Left ventricle myocardium inferior (tissue), 1 donor: ENCODE data around the gene GRPEL1. TPM values are rescaled to one million over a fixed set of nuclear protein-coding genes. Genes with fewer than 3 reads are reported as not detected.

Experiments
- DNase-seq: peaks from one replicate; pipeline ENCODE4 v3.0.0-alpha.2; 2020
- H3K27ac ChIP-seq: fragments of 200-600 bp; replicated peaks from 2 replicates; pipeline ENCODE4 v1.8.0; 2021
- H3K27me3 ChIP-seq: fragments of 200-600 bp; 2 replicates; pipeline ENCODE4 v1.8.0; 2021; ENCODE audit warnings: low read depth
- H3K36me3 ChIP-seq: fragments of 200-600 bp; 2 replicates; pipeline ENCODE4 v1.8.0; 2021
- H3K4me1 ChIP-seq: fragments of 200-600 bp; 2 replicates; pipeline ENCODE4 v1.8.0; 2021
- H3K4me3 ChIP-seq: fragments of 200-600 bp; 2 replicates; pipeline ENCODE4 v1.8.0; 2021; ENCODE audit warnings: mild to moderate bottlenecking, moderate library complexity
- H3K9me3 ChIP-seq: fragments of 200-600 bp; replicated peaks from 2 replicates; pipeline ENCODE4 v1.8.0; 2021
- intact Hi-C: fragments of 100-400 bp; cut with micrococcal nuclease; formaldehyde crosslinking; loops from one replicate; pipeline ENCODE4 v1.11.0; 2022
- total RNA-seq: library from RNA; stranded (reverse); fragmentation: NEBNext Ultra II Directional; extraction: Animal tissue kit (Norgen Biotek cat#: 25700); gene quantifications from one replicate; pipeline ENCODE4 v1.2.1, GENCODE V29; 2021
- TF ChIP-seq, protein P1 (sequence below): fragments of 200-600 bp; IDR thresholded peaks from 2 replicates; pipeline ENCODE4 v1.8.0; 2021; ENCODE audit warnings: antibody characterized with exemption, mild to moderate bottlenecking, borderline replicate concordance
- donor health status: DM: no; HTN: yes; CAD: no; lungs with severe emphysema.

The GRPEL1 gene
- total RNA-seq, 1 donor from 2014 or later = 58.2 TPM

DNA sequence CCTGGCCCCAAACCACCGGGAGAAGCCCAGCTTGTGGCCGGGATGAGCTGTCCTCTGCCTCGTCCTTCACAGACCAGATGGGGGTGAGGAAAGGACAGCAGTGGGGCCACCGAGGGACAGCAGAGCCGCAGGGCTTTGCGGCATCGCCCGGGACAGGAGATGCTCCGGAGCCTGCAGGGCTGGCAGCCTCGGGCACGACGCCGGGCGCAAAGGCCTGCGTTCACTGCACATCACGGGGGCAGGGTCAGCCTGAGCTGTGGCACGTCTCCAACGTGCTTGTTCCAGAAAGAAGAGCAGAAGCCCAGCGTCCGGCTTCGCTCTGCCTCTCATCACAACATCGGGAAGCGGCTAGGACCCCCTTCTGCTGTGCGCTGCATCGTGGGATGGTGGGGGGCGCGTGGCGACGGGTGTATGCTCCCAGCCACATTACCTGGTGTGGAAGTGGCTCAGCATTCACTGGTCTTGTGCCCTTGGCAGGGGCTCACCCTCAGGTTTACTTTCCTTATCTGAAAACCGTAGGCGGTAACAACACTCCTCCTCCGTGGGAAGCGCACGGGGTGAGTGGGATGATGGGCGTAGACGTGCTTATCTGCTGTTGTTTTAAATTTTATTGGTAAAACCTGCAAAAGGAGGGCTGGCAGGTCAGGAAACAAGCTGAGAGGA lies 17.3 kb downstream of the GRPEL1 start:
- TF ChIP-seq, protein P1, sequence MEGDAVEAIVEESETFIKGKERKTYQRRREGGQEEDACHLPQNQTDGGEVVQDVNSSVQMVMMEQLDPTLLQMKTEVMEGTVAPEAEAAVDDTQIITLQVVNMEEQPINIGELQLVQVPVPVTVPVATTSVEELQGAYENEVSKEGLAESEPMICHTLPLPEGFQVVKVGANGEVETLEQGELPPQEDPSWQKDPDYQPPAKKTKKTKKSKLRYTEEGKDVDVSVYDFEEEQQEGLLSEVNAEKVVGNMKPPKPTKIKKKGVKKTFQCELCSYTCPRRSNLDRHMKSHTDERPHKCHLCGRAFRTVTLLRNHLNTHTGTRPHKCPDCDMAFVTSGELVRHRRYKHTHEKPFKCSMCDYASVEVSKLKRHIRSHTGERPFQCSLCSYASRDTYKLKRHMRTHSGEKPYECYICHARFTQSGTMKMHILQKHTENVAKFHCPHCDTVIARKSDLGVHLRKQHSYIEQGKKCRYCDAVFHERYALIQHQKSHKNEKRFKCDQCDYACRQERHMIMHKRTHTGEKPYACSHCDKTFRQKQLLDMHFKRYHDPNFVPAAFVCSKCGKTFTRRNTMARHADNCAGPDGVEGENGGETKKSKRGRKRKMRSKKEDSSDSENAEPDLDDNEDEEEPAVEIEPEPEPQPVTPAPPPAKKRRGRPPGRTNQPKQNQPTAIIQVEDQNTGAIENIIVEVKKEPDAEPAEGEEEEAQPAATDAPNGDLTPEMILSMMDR = no peak
- Histone ChIP-seq H3K36me3 (peaks cover 22% of the 10 kb centered on the region), H3K4me3 (no peak overlapping the region), H3K4me1 (peaks cover 89% of the 10 kb centered on the region), H3K27ac (peak overlapping the region; percentile 54), H3K9me3 (no peaks in the 10 kb centered on the region), H3K27me3 (no peaks in the 10 kb centered on the region)
- no peak for DNase-seq
- intact Hi-C loops = loop anchor here (10.0 kb wide), 1 partner anchor 326 kb away; no protein-coding TSS in a partner anchor

DNA sequence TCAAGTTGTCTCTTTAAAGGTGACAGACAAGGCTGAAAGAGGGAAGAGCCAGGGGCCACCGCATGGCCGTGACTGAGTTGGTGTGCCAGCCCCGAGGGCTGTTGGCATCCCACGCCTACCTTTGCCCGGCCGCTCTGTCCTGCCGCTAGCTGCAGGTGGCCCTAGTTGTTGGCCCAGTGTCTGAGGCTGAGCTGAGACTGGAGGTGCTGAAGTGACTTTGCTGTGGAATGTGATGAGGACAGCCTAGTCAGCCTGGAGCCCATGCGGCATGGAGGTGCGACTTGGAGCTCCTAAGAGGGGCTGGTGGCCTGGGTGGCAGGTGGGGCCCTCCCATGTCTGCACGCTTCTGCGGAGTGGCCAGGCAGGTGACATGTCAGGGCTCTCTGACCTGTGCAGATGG lies 18.1 kb downstream of the GRPEL1 start:
- peak overlapping the region; percentile 54 for H3K27ac ChIP-seq
- no peaks in the 10 kb centered on the region for H3K27me3 ChIP-seq
- H3K4me3 ChIP-seq = no peak overlapping the region
- TF ChIP-seq, protein P1 = no peak
- no peak for DNase-seq
- H3K36me3 ChIP-seq = peaks cover 14% of the 10 kb centered on the region
- intact Hi-C loops = loop anchor here (10.0 kb wide), 1 partner anchor 325 kb away; no protein-coding TSS in a partner anchor
- H3K4me1 ChIP-seq = peaks cover 90% of the 10 kb centered on the region
- no peaks in the 10 kb centered on the region for H3K9me3 ChIP-seq

DNA sequence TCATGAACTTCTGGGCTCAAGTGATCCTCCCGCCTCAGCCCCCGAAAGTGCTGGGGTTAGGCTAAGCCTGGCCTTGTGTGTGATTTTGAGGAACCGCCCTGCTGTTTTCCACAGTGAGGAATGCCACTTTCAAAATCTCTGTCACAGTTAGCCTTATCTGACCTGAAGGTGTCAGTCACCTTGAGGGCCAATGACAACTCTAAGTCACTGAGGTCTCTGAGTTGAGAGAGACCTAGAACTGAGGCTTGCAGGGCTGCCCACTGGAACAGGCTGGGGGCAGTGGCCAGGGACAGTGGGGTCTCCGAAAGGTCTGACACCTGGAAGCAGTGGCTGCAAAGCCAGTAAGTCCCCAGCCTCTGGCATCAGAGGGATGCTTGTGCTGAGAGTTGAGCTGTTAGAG lies 18.6 kb downstream of the GRPEL1 start:
- TF ChIP-seq, protein P1 = no peak

DNA sequence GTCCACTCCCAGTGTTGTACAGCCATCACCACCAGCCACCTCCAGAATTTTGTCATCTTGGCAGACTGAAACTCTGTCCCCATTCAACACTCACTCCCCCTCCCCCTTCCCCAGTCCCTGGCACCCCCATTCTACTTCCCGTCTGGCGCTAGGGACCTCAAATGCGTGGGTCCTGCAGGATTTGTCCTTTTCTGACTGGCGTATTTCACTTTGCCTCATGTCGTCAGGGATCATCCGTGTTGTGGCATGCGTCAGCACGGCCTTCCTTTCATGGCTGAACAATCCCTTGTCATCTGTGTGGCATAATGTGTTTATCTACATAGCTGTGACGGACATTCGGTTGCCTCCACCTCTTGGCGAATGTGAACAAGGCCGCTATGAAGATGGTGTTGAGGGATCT lies 19.2 kb downstream of the GRPEL1 start:
- H3K9me3 ChIP-seq = no peaks in the 10 kb centered on the region
- TF ChIP-seq, protein P1 = no peak
- intact Hi-C loops = no loop called here
- no peak overlapping the region for H3K27ac ChIP-seq
- H3K4me1 ChIP-seq = peaks cover 99% of the 10 kb centered on the region
- DNase-seq = no peak
- peaks cover 4% of the 10 kb centered on the region for H3K36me3 ChIP-seq
- no peak overlapping the region for H3K4me3 ChIP-seq
- H3K27me3 ChIP-seq = no peaks in the 10 kb centered on the region

More for the DNA sequence above, 18.6 kb downstream of the GRPEL1 start:
- Histone ChIP-seq H3K9me3 (no peaks in the 10 kb centered on the region), H3K27ac (peak overlapping the region; percentile 54), H3K27me3 (no peaks in the 10 kb centered on the region), H3K36me3 (peaks cover 9% of the 10 kb centered on the region), H3K4me3 (peak overlapping the region; percentile 11), H3K4me1 (peaks cover 95% of the 10 kb centered on the region)
- intact Hi-C loops = no loop called here
- no peak for DNase-seq

DNA sequence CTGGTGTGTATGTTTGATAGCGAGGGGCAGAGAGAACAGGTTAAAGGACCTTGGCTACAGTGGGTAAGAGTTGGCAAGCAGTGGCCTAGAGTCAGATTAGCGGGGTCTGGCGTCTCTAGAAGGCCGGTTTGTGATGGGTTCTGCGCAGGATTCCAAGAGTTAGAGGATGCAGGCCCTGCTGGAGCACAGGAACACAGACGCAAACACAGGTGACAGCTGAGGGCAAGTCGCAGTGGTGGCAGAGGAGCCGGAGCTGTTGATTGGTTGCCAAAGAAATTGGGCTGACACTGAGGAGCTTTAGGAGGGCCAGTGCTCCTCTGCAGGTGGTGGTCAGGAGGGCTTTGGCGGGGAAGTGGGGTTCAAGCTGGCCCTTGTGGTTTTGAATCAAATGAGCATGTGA lies 20.9 kb downstream of the GRPEL1 start:
- H3K27me3 ChIP-seq = no peaks in the 10 kb centered on the region
- H3K27ac ChIP-seq = no peak overlapping the region
- H3K4me1 ChIP-seq = peaks cover 92% of the 10 kb centered on the region
- TF ChIP-seq, protein P1 = no peak
- no peak for DNase-seq
- H3K4me3 ChIP-seq = peak overlapping the region; percentile 96
- no peaks in the 10 kb centered on the region for H3K9me3 ChIP-seq
- intact Hi-C loops = no loop called here
- H3K36me3 ChIP-seq = peaks cover 4% of the 10 kb centered on the region
